SK-N-SH (cell line): ENCODE data around the gene VTN. TPM values are rescaled to one million over a fixed set of nuclear protein-coding genes. Genes with fewer than 3 reads are reported as not detected.

Source experiments
- CTCF ChIA-PET: fragments of 300-600, 350-600 bp; formaldehyde crosslinking; extraction: SDS; loops from one replicate; lab custom pipeline; 2021; lab: Yijun Ruan, JAX
- POLR2A ChIA-PET: fragments of 350-600 bp; sonication (Branson Sonifier 250); formaldehyde crosslinking; extraction: SDS; loops from one replicate; lab custom pipeline; 2020; ENCODE audit warnings: antibody characterized with exemption, inconsistent platforms; lab: Yijun Ruan, JAX
- DNase-seq: peaks from one replicate; pipeline ENCODE4 v3.0.0; 2012
- H2AFZ ChIP-seq: fragments of 200-600 bp; sonication (generic); 2 replicates; pipeline ENCODE4 v1.8.1; 2016; ENCODE audit warnings: antibody characterized with exemption, mild to moderate bottlenecking, low read depth
- H3F3A ChIP-seq: fragments of 200-600 bp; sonication (generic); replicated peaks from 2 replicates; pipeline ENCODE3; 2016; ENCODE audit warnings: antibody characterized with exemption, mild to moderate bottlenecking; ENCODE audit not compliant: insufficient read depth
- H3K27ac ChIP-seq, 2 experiments: fragments of 200-500 bp in 1 of 2; fragments of 200-600 bp in 1 of 2; sonication (Bioruptor generic) in 1 of 2; sonication (generic), shearing (Covaris generic) in 1 of 2; 2 replicates each; pipeline versions ENCODE4 v1.5.1 to v1.6.1; 2014 to 2016; ENCODE audit warnings: low read depth in 2 of 2, inconsistent platforms in 1 of 2, low read length in 1 of 2, mild to moderate bottlenecking in 1 of 2, mixed read lengths in 1 of 2
- H3K27me3 ChIP-seq: fragments of 200-600 bp; sonication (generic), shearing (Covaris generic); 2 replicates; pipeline ENCODE4 v1.6.1; 2016; ENCODE audit warnings: mixed run types; ENCODE audit not compliant: insufficient read depth
- H3K36me3 ChIP-seq, 2 experiments: fragments of 200-500 bp in 1 of 2; fragments of 200-600 bp in 1 of 2; sonication (Bioruptor generic) in 1 of 2; sonication (generic) in 1 of 2; replicated peaks in 1 of 2; 2 replicates each; pipeline versions ENCODE3 to v1.5.1; 2014 to 2016; ENCODE audit warnings: low read length in 1 of 2, mild to moderate bottlenecking in 1 of 2; ENCODE audit not compliant: insufficient read depth in 2 of 2, control insufficient read depth in 1 of 2
- H3K4me1 ChIP-seq, 2 experiments: fragments of 200-500 bp in 1 of 2; fragments of 200-600 bp in 1 of 2; sonication (Bioruptor generic) in 1 of 2; sonication (generic), shearing (Covaris generic) in 1 of 2; 2 replicates each; pipeline versions ENCODE4 v1.5.1 to v1.6.1; 2014 to 2016; ENCODE audit warnings: low read depth in 1 of 2, low read length in 1 of 2, mixed run types in 1 of 2; ENCODE audit not compliant: insufficient read depth in 2 of 2, control insufficient read depth in 1 of 2
- H3K4me2 ChIP-seq: fragments of 200-600 bp; sonication (generic), shearing (Covaris generic); 2 replicates; pipeline ENCODE4 v1.6.1; 2017; ENCODE audit warnings: mixed run types
- H3K4me3 ChIP-seq, 2 experiments: fragments of 200-500 bp in 1 of 2; fragments of 200-600 bp in 1 of 2; sonication (Bioruptor generic) in 1 of 2; sonication (generic), shearing (Covaris generic) in 1 of 2; 2 replicates each; pipeline versions ENCODE4 v1.5.1 to v1.8.1; 2014 to 2016; ENCODE audit warnings: low read depth in 2 of 2, inconsistent platforms in 1 of 2, low read length in 1 of 2, mild to moderate bottlenecking in 1 of 2, mixed read lengths in 1 of 2, moderate library complexity in 1 of 2
- H3K79me2 ChIP-seq: fragments of 200-600 bp; sonication (generic); 2 replicates; pipeline ENCODE4 v1.8.1; 2017; ENCODE audit warnings: mild to moderate bottlenecking; ENCODE audit not compliant: insufficient read depth
- H3K9ac ChIP-seq: fragments of 200-600 bp; sonication (generic); 2 replicates; pipeline ENCODE4 v1.6.1; 2017; ENCODE audit warnings: mixed run types
- H3K9me2 ChIP-seq: fragments of 200-600 bp; sonication (generic); 2 replicates; pipeline ENCODE4 v1.6.1; 2017; ENCODE audit warnings: mixed run types
- H3K9me3 ChIP-seq: fragments of 200-600 bp; sonication (generic); 2 replicates; pipeline ENCODE4 v1.6.1; 2017; ENCODE audit warnings: mixed run types, mild to moderate bottlenecking, moderate library complexity
- H4K20me1 ChIP-seq: fragments of 200-600 bp; sonication (generic); 2 replicates; pipeline ENCODE4 v1.6.1; 2017; ENCODE audit warnings: mild to moderate bottlenecking, mixed run types; ENCODE audit not compliant: insufficient read depth
- EP300 ChIP-seq, 2 experiments: IDR thresholded peaks; 2 replicates each; pipeline versions ENCODE4 v1.4.0 to v1.6.1; 2012; ENCODE audit warnings: borderline replicate concordance in 1 of 2, low read depth in 1 of 2, low read length in 1 of 2
- FOSL2 ChIP-seq: IDR thresholded peaks from 2 replicates; pipeline ENCODE4 v1.4.0; 2012; ENCODE audit warnings: low read depth, mild to moderate bottlenecking, moderate library complexity, borderline replicate concordance
- FOXM1 ChIP-seq: IDR thresholded peaks from 2 replicates; pipeline ENCODE4 v1.4.0; 2012; ENCODE audit warnings: low read depth, mild to moderate bottlenecking
- GABPA ChIP-seq: IDR thresholded peaks from 2 replicates; pipeline ENCODE4 v1.4.0; 2012; ENCODE audit warnings: low read depth, mild to moderate bottlenecking
- JUND ChIP-seq: IDR thresholded peaks from 2 replicates; pipeline ENCODE4 v1.4.0; 2012
- RAD21 ChIP-seq: IDR thresholded peaks from 2 replicates; pipeline ENCODE4 v1.6.1; 2012; ENCODE audit warnings: mild to moderate bottlenecking, low read length
- SIN3A ChIP-seq: IDR thresholded peaks from 2 replicates; pipeline ENCODE4 v1.6.1; 2012; ENCODE audit warnings: low read depth, mild to moderate bottlenecking, low read length, moderate library complexity, borderline replicate concordance
- TAF1 ChIP-seq: IDR thresholded peaks from 2 replicates; pipeline ENCODE4 v1.6.1; 2012; ENCODE audit warnings: low read depth, mild to moderate bottlenecking, low read length, moderate library complexity, borderline replicate concordance
- WGBS: methylation state at CpG from one replicate; pipeline ENCODE4 v1.1.6; 2017; ENCODE audit warnings: low lambda C conversion rate; 5-methylcytosine and 5-hydroxymethylcytosine counted together
- polyA plus RNA-seq, 3 experiments: library from polyadenylated mRNA; depleted of rRNA; stranded (reverse); fragments of >200 nt; gene quantifications; 2 replicates each; pipeline ENCODE4 v1.2.3, GENCODE V29; 2012
- TF ChIP-seq, protein P1 (sequence below): fragments of 150-350 bp; IDR thresholded peaks from 2 replicates; pipeline ENCODE4 v1.6.1; 2016; ENCODE audit warnings: mild to moderate bottlenecking, low read depth, low read length
- TF ChIP-seq, protein P2 (sequence below): fragments of 150-350 bp; IDR thresholded peaks from 2 replicates; pipeline ENCODE4 v1.6.1; 2017; ENCODE audit warnings: antibody characterized with exemption, low read length, low read depth, borderline replicate concordance
- TF ChIP-seq, protein P3 (sequence below): IDR thresholded peaks from 2 replicates; pipeline ENCODE4 v1.4.0; 2012; ENCODE audit warnings: low read depth, borderline replicate concordance

The VTN gene
- polyA plus RNA-seq, 1 of the 3 experiments (the other 2 are of a cell fraction): 1.2 TPM

DNA sequence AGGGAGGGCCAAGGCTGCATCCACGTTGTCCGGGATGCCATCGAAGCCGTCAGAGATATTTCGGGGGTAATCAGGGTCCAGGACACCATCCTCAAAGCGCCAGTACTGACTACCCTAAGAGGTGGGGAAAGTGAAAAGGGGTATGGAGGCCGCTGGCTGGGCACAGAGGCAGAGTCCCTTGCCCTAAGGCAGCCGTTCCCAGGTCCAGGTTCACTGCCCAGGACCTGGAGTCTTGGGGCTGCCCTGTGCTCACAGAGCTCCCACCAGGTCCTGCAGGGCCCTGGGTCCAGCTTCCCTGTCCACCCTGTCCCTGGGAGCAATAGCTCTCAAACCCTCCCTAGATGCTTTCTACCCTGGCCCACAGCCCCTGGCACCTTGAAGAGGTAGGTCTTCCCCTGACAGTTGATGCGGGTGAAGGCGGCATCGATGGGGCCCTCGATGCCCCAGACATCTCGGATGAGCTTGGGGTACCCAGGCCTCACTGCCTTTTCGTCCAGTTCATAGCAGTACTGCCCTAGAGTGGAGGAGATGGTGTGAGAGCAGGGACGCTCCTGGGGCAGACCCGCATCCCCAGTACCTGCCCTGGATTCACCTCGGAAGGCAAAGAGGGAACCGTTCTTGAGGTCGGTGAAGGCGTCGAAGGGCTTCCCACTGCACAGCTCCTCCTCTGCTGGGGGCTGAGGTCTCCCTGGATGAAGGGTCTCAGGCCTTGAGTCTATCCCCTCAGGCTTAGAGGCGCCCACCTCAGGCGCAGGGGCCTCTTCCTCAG lies 1.0 kb downstream of the VTN start (continued):
- TF ChIP-seq GABPA: no peak
- TF ChIP-seq, all 33 proteins: peak for 0

DNA sequence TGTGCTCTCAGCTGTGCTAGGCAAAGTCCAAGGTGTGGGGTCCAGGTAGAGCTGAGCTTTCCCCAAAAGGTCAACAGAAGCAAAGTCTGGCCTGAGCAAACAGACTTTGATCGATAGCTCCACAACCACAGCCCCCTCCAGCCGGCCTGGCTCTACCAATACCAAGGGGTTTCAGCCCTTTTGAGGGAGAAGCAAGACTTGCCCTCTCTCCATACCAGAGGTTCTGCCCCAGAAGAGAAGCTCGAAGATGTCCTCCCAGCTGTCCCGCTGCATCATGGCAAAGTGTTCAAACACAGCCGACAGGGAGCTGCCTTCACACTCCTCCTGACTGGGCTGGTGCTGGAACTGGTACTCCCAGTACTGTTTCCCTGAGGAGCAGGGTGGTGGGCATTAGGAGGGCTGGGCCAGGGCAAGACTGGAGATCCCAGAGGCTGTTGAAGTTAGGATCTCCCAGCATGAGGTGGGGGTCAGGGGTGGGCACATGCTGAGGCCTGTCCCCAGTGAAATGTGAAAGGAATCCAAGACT lies 1.7 kb downstream of the VTN start:
- Histone ChIP-seq H3K4me1 (peaks cover 13 to 24% of the 10 kb centered on the region in 2 experiments), H3K36me3 (peaks cover 0 to 14% of the 10 kb centered on the region in 2 experiments), H3K79me2 (peaks cover 10% of the 10 kb centered on the region), H3F3A (peaks cover 18% of the 10 kb centered on the region), H3K9me3 (no peaks in the 10 kb centered on the region), H3K27ac (no peak overlapping the region), H2AFZ (no peak overlapping the region), H3K9ac (no peak overlapping the region), H3K4me3 (no peak overlapping the region), H4K20me1 (peaks cover 9% of the 10 kb centered on the region), H3K9me2 (no peaks in the 10 kb centered on the region), H3K4me2 (no peak overlapping the region), H3K27me3 (no peaks in the 10 kb centered on the region)
- WGBS: 89% methylated on average over 3 of the region's 5 CpGs
- TF ChIP-seq, protein P1, sequence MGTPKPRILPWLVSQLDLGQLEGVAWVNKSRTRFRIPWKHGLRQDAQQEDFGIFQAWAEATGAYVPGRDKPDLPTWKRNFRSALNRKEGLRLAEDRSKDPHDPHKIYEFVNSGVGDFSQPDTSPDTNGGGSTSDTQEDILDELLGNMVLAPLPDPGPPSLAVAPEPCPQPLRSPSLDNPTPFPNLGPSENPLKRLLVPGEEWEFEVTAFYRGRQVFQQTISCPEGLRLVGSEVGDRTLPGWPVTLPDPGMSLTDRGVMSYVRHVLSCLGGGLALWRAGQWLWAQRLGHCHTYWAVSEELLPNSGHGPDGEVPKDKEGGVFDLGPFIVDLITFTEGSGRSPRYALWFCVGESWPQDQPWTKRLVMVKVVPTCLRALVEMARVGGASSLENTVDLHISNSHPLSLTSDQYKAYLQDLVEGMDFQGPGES: no peak
- TF ChIP-seq, protein P2, sequence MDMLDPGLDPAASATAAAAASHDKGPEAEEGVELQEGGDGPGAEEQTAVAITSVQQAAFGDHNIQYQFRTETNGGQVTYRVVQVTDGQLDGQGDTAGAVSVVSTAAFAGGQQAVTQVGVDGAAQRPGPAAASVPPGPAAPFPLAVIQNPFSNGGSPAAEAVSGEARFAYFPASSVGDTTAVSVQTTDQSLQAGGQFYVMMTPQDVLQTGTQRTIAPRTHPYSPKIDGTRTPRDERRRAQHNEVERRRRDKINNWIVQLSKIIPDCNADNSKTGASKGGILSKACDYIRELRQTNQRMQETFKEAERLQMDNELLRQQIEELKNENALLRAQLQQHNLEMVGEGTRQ: no peak
- TF ChIP-seq TAF1 (no peak), FOXM1 (no peak), SIN3A (no peak), RAD21 (no peak), EP300 (IDR thresholded peaks at IDR 0.05; ENCODE audit: borderline replicate concordance in 1 of 2, low read depth in 1 of 2, low read length in 1 of 2) (no peak), FOSL2 (no peak), JUND (no peak)
- TF ChIP-seq, protein P3, sequence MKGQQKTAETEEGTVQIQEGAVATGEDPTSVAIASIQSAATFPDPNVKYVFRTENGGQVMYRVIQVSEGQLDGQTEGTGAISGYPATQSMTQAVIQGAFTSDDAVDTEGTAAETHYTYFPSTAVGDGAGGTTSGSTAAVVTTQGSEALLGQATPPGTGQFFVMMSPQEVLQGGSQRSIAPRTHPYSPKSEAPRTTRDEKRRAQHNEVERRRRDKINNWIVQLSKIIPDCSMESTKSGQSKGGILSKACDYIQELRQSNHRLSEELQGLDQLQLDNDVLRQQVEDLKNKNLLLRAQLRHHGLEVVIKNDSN: no peak
- POLR2A ChIA-PET: interaction anchor here (4.5 kb wide), 1 partner anchor 11 kb away, joined by 34 read pairs; the partner anchor contains the start of gene POLDIP2
- CTCF ChIA-PET: no interaction called here
- no peak for DNase-seq
